DOHH2 (cell line): ENCODE data around the gene C19orf85.

ENCODE experiments used
- CTCF ChIP-seq: fragments of 200-600 bp; sonication (generic); IDR thresholded peaks from one replicate; pipeline ENCODE4 v1.5.1; 2014; ENCODE audit warnings: antibody characterized with exemption, mild to moderate bottlenecking, low read depth, low read length; ENCODE audit not compliant: poor library complexity, severe bottlenecking
- EZH2phosphoT487 ChIP-seq: fragments of 200-600 bp; sonication (generic); IDR thresholded peaks from 2 replicates; pipeline ENCODE4 v1.6.1; 2017; ENCODE audit warnings: borderline replicate concordance, mild to moderate bottlenecking, antibody characterized with exemption, low read length, moderate library complexity, mixed read lengths

- TF ChIP-seq CTCF (no peak), EZH2phosphoT487 (no peak)
These were observed 6.7 kb downstream of the C19orf85 start for GRCh38 chr19:55457683-55458457.
